Liver (tissue), 3 donors: Measurements from ENCODE around the gene UCHL3.

Source experiments
- CTCF ChIP-seq: fragments of 150-350 bp; IDR thresholded peaks from 2 replicates; pipeline ENCODE4 v1.5.1; 2017; ENCODE audit warnings: improper control_type of control experiment, low read depth, low read length; ENCODE audit not compliant: missing input control
- FOXA2 ChIP-seq: IDR thresholded peaks from 2 replicates; pipeline ENCODE4 v1.6.1; 2016; ENCODE audit warnings: antibody characterized with exemption
- GABPA ChIP-seq, 2 donors: IDR thresholded peaks in 1 of 2; conservative IDR thresholded peaks in 1 of 2; 2 replicates each; pipeline ENCODE4 v1.6.1; 2016; ENCODE audit warnings: antibody characterized with exemption in 2 of 2, mild to moderate bottlenecking in 1 of 2, moderate library complexity in 1 of 2
- JUND ChIP-seq, 2 donors: IDR thresholded peaks; 2 replicates each; pipeline ENCODE4 v1.6.1; 2016; ENCODE audit warnings: antibody characterized with exemption in 2 of 2
- MAX ChIP-seq: IDR thresholded peaks from 2 replicates; pipeline ENCODE4 v1.6.1; 2016; ENCODE audit warnings: antibody characterized with exemption
- NR2F2 ChIP-seq: IDR thresholded peaks from 2 replicates; pipeline ENCODE4 v1.6.1; 2016; ENCODE audit warnings: antibody characterized with exemption
- RAD21 ChIP-seq, 2 donors: IDR thresholded peaks; 2 replicates each; pipeline ENCODE4 v1.6.1; 2016; ENCODE audit warnings: antibody characterized with exemption in 2 of 2, mild to moderate bottlenecking in 2 of 2
- TAF1 ChIP-seq: conservative IDR thresholded peaks from 2 replicates; pipeline ENCODE4 v1.6.1; 2016; ENCODE audit warnings: antibody characterized with exemption, mild to moderate bottlenecking
- YY1 ChIP-seq: IDR thresholded peaks from 2 replicates; pipeline ENCODE4 v1.6.1; 2016; ENCODE audit warnings: antibody characterized with exemption, mild to moderate bottlenecking
- TF ChIP-seq, protein P1 (sequence below): IDR thresholded peaks from 2 replicates; pipeline ENCODE4 v1.6.1; 2016; ENCODE audit warnings: antibody characterized with exemption, mild to moderate bottlenecking
- donor health status: healthy.
- donor health status: healthy.

- TF ChIP-seq CTCF, result no peak
- TF ChIP-seq MAX, result no peak
- TF ChIP-seq, protein P1, sequence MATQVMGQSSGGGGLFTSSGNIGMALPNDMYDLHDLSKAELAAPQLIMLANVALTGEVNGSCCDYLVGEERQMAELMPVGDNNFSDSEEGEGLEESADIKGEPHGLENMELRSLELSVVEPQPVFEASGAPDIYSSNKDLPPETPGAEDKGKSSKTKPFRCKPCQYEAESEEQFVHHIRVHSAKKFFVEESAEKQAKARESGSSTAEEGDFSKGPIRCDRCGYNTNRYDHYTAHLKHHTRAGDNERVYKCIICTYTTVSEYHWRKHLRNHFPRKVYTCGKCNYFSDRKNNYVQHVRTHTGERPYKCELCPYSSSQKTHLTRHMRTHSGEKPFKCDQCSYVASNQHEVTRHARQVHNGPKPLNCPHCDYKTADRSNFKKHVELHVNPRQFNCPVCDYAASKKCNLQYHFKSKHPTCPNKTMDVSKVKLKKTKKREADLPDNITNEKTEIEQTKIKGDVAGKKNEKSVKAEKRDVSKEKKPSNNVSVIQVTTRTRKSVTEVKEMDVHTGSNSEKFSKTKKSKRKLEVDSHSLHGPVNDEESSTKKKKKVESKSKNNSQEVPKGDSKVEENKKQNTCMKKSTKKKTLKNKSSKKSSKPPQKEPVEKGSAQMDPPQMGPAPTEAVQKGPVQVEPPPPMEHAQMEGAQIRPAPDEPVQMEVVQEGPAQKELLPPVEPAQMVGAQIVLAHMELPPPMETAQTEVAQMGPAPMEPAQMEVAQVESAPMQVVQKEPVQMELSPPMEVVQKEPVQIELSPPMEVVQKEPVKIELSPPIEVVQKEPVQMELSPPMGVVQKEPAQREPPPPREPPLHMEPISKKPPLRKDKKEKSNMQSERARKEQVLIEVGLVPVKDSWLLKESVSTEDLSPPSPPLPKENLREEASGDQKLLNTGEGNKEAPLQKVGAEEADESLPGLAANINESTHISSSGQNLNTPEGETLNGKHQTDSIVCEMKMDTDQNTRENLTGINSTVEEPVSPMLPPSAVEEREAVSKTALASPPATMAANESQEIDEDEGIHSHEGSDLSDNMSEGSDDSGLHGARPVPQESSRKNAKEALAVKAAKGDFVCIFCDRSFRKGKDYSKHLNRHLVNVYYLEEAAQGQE, result no peak
- TF ChIP-seq RAD21 (IDR thresholded peaks at IDR 0.05), result no peak
- TF ChIP-seq TAF1, result no peak
- TF ChIP-seq FOXA2, result no peak
- no peak for TF ChIP-seq JUND (IDR thresholded peaks at IDR 0.05)
- no peak for TF ChIP-seq YY1
- no peak for TF ChIP-seq GABPA (IDR thresholded peaks at IDR 0.05 in 1 of 2, conservative IDR thresholded peaks at IDR 0.05 in 1 of 2)
- no peak for TF ChIP-seq NR2F2
Observed at GRCh38 chr13:75508002-75508548, 41.5 kb upstream of the UCHL3 start.
